HEK293 (cell line): Measurements from ENCODE around the gene AMIGO1.
A peak's percentile ranks its signal among the peaks of the same experiment; 100 is the strongest.

Experiments used
- PRDM1 ChIP-seq: fragments of 450-650 bp; formaldehyde crosslinking; IDR thresholded peaks from 2 replicates; pipeline ENCODE4; 2016; ENCODE audit warnings: missing biosample characterization, missing genetic modification characterization
- SP7 ChIP-seq: fragments of 450-650 bp; formaldehyde crosslinking; IDR thresholded peaks from 2 replicates; pipeline ENCODE4 v1.5.1; 2016; ENCODE audit warnings: missing biosample characterization, missing genetic modification characterization
- YY1 ChIP-seq: fragments of 450-650 bp; formaldehyde crosslinking; IDR thresholded peaks from 2 replicates; pipeline ENCODE4 v1.5.1; 2018; ENCODE audit warnings: missing biosample characterization, missing genetic modification characterization
- YY2 ChIP-seq: fragments of 450-650 bp; formaldehyde crosslinking; IDR thresholded peaks from 2 replicates; pipeline ENCODE4 v1.5.1; 2016; ENCODE audit warnings: missing biosample characterization, missing genetic modification characterization
- ZBTB17 ChIP-seq: fragments of 450-650 bp; formaldehyde crosslinking; IDR thresholded peaks from 2 replicates; pipeline ENCODE4 v1.5.1; 2016; ENCODE audit warnings: missing biosample characterization, missing genetic modification characterization
- ZFHX2 ChIP-seq: fragments of 450-650 bp; formaldehyde crosslinking; conservative IDR thresholded peaks from 2 replicates; pipeline ENCODE4 v1.5.1; 2016; ENCODE audit warnings: missing biosample characterization, missing genetic modification characterization
- ZNF16 ChIP-seq: fragments of 450-650 bp; formaldehyde crosslinking; IDR thresholded peaks from 2 replicates; pipeline ENCODE4 v1.5.1; 2016; ENCODE audit warnings: low read depth, missing biosample characterization, missing genetic modification characterization
- ZNF19 ChIP-seq: fragments of 450-650 bp; formaldehyde crosslinking; IDR thresholded peaks from 2 replicates; pipeline ENCODE4; 2016; ENCODE audit warnings: missing biosample characterization, missing genetic modification characterization, low read depth
- ZNF335 ChIP-seq: fragments of 450-650 bp; formaldehyde crosslinking; conservative IDR thresholded peaks from 2 replicates; pipeline ENCODE4 v1.5.1; 2016; ENCODE audit warnings: missing biosample characterization, missing genetic modification characterization
- ZNF561 ChIP-seq: fragments of 450-650 bp; IDR thresholded peaks from 2 replicates; pipeline ENCODE4 v1.5.1; 2018; ENCODE audit warnings: missing biosample characterization, missing genetic modification characterization, borderline replicate concordance
- ZNF660 ChIP-seq: fragments of 450-650 bp; IDR thresholded peaks from 2 replicates; pipeline ENCODE4 v1.5.1; 2018; ENCODE audit warnings: missing biosample characterization, mild to moderate bottlenecking, missing genetic modification characterization
- TF ChIP-seq, protein P1 (sequence below): fragments of 450-650 bp; formaldehyde crosslinking; IDR thresholded peaks from 2 replicates; pipeline ENCODE4 v1.5.1; 2016; ENCODE audit warnings: missing biosample characterization, missing genetic modification characterization
- TF ChIP-seq, protein P2 (sequence below): fragments of 450-650 bp; formaldehyde crosslinking; IDR thresholded peaks from 2 replicates; pipeline ENCODE4 v1.5.1; 2016; ENCODE audit warnings: missing biosample characterization, missing genetic modification characterization
- TF ChIP-seq, protein P3 (sequence below): fragments of 450-650 bp; formaldehyde crosslinking; conservative IDR thresholded peaks from 2 replicates; pipeline ENCODE4 v1.5.1; 2016; ENCODE audit warnings: low read depth, missing biosample characterization, missing genetic modification characterization
- TF ChIP-seq, protein P4 (sequence below): fragments of 450-650 bp; formaldehyde crosslinking; IDR thresholded peaks from 2 replicates; pipeline ENCODE4 v1.5.1; 2016; ENCODE audit warnings: missing biosample characterization, missing genetic modification characterization
- TF ChIP-seq, protein P5 (sequence below): fragments of 450-650 bp; formaldehyde crosslinking; IDR thresholded peaks from 2 replicates; pipeline ENCODE4 v1.5.1; 2017; ENCODE audit warnings: missing biosample characterization, missing genetic modification characterization
- TF ChIP-seq, protein P6 (sequence below): fragments of 450-650 bp; formaldehyde crosslinking; IDR thresholded peaks from 2 replicates; pipeline ENCODE4 v1.5.1; 2016; ENCODE audit warnings: missing biosample characterization, missing genetic modification characterization

Gene AMIGO1

DNA sequence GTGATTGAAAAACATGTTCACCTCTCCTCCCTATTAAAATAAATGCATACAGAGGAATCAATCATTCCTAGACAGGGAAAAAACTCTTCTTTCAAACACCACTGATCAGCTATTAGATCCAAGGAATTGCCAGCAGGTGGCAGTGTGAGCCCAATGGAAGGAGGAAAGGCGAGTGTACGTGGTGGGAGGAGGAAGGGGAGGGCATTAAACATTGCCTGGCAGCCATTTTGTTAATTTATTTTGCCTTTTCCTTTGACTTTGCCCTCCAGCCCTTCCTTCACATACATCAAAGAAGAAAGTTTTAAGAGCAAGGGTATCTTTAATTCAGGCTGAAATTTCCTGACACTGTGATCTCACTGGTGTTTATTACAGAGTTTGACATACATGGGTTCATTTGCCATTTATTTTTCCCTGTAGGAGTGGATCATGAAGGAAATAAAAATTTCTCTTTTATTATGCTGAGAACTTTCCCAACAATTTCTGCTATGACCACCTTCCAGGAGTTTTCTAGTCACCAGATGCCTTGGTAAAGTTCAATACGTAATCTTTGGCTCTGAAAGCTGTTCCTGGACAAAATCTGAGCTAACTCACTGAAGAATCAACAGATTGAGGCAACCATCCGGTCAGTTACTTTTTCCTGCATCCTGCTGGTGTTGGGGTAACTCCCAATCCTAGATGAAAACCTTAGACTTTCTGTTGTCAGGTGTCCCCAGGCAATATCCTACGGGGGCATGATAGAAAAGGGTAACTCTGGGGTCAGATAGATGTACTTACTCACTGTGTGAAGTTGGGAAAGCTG lies 37.0 kb upstream of the AMIGO1 start (continued):
- TF ChIP-seq, protein P1, sequence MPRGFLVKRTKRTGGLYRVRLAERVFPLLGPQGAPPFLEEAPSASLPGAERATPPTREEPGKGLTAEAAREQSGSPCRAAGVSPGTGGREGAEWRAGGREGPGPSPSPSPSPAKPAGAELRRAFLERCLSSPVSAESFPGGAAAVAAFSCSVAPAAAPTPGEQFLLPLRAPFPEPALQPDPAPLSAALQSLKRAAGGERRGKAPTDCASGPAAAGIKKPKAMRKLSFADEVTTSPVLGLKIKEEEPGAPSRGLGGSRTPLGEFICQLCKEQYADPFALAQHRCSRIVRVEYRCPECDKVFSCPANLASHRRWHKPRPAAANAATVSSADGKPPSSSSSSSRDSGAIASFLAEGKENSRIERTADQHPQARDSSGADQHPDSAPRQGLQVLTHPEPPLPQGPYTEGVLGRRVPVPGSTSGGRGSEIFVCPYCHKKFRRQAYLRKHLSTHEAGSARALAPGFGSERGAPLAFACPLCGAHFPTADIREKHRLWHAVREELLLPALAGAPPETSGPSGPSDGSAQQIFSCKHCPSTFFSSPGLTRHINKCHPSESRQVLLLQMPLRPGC (tag by site-specific recombination), result no peak
- TF ChIP-seq YY1 (tag by site-specific recombination), result peak; percentile 75
- TF ChIP-seq, protein P2, sequence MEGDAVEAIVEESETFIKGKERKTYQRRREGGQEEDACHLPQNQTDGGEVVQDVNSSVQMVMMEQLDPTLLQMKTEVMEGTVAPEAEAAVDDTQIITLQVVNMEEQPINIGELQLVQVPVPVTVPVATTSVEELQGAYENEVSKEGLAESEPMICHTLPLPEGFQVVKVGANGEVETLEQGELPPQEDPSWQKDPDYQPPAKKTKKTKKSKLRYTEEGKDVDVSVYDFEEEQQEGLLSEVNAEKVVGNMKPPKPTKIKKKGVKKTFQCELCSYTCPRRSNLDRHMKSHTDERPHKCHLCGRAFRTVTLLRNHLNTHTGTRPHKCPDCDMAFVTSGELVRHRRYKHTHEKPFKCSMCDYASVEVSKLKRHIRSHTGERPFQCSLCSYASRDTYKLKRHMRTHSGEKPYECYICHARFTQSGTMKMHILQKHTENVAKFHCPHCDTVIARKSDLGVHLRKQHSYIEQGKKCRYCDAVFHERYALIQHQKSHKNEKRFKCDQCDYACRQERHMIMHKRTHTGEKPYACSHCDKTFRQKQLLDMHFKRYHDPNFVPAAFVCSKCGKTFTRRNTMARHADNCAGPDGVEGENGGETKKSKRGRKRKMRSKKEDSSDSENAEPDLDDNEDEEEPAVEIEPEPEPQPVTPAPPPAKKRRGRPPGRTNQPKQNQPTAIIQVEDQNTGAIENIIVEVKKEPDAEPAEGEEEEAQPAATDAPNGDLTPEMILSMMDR (tag by site-specific recombination), result peak; percentile 78
- peak; percentile 54 for TF ChIP-seq ZBTB17 (tag by site-specific recombination)
- TF ChIP-seq, protein P3, sequence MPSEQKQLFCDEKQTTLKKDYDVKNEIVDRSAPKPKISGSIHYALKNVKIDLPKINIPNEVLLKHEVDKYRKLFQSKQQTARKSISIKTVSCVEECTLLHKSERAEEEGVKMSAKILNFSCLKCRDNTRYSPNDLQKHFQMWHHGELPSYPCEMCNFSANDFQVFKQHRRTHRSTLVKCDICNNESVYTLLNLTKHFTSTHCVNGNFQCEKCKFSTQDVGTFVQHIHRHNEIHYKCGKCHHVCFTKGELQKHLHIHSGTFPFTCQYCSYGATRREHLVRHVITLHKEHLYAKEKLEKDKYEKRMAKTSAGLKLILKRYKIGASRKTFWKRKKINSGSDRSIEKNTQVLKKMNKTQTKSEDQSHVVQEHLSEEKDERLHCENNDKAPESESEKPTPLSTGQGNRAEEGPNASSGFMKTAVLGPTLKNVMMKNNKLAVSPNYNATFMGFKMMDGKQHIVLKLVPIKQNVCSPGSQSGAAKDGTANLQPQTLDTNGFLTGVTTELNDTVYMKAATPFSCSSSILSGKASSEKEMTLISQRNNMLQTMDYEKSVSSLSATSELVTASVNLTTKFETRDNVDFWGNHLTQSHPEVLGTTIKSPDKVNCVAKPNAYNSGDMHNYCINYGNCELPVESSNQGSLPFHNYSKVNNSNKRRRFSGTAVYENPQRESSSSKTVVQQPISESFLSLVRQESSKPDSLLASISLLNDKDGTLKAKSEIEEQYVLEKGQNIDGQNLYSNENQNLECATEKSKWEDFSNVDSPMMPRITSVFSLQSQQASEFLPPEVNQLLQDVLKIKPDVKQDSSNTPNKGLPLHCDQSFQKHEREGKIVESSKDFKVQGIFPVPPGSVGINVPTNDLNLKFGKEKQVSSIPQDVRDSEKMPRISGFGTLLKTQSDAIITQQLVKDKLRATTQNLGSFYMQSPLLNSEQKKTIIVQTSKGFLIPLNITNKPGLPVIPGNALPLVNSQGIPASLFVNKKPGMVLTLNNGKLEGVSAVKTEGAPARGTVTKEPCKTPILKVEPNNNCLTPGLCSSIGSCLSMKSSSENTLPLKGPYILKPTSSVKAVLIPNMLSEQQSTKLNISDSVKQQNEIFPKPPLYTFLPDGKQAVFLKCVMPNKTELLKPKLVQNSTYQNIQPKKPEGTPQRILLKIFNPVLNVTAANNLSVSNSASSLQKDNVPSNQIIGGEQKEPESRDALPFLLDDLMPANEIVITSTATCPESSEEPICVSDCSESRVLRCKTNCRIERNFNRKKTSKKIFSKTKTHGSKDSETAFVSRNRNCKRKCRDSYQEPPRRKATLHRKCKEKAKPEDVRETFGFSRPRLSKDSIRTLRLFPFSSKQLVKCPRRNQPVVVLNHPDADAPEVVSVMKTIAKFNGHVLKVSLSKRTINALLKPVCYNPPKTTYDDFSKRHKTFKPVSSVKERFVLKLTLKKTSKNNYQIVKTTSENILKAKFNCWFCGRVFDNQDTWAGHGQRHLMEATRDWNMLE (tag by site-specific recombination), result peak; percentile 54; the same call in 1 of the 2 replicates
- TF ChIP-seq, protein P4, sequence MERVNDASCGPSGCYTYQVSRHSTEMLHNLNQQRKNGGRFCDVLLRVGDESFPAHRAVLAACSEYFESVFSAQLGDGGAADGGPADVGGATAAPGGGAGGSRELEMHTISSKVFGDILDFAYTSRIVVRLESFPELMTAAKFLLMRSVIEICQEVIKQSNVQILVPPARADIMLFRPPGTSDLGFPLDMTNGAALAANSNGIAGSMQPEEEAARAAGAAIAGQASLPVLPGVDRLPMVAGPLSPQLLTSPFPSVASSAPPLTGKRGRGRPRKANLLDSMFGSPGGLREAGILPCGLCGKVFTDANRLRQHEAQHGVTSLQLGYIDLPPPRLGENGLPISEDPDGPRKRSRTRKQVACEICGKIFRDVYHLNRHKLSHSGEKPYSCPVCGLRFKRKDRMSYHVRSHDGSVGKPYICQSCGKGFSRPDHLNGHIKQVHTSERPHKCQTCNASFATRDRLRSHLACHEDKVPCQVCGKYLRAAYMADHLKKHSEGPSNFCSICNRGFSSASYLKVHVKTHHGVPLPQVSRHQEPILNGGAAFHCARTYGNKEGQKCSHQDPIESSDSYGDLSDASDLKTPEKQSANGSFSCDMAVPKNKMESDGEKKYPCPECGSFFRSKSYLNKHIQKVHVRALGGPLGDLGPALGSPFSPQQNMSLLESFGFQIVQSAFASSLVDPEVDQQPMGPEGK (tag by site-specific recombination), result peak; percentile 56
- TF ChIP-seq, protein P5, sequence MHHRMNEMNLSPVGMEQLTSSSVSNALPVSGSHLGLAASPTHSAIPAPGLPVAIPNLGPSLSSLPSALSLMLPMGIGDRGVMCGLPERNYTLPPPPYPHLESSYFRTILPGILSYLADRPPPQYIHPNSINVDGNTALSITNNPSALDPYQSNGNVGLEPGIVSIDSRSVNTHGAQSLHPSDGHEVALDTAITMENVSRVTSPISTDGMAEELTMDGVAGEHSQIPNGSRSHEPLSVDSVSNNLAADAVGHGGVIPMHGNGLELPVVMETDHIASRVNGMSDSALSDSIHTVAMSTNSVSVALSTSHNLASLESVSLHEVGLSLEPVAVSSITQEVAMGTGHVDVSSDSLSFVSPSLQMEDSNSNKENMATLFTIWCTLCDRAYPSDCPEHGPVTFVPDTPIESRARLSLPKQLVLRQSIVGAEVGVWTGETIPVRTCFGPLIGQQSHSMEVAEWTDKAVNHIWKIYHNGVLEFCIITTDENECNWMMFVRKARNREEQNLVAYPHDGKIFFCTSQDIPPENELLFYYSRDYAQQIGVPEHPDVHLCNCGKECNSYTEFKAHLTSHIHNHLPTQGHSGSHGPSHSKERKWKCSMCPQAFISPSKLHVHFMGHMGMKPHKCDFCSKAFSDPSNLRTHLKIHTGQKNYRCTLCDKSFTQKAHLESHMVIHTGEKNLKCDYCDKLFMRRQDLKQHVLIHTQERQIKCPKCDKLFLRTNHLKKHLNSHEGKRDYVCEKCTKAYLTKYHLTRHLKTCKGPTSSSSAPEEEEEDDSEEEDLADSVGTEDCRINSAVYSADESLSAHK (tag by site-specific recombination), result no peak
- TF ChIP-seq ZNF19 (tag by site-specific recombination), result no peak
- no peak; the same call in 1 of the 2 replicates for TF ChIP-seq ZNF335
- 0 out of 2 replicates have a peak, but pooled peaks have one; percentile 24 for TF ChIP-seq SP7
- TF ChIP-seq, protein P6, sequence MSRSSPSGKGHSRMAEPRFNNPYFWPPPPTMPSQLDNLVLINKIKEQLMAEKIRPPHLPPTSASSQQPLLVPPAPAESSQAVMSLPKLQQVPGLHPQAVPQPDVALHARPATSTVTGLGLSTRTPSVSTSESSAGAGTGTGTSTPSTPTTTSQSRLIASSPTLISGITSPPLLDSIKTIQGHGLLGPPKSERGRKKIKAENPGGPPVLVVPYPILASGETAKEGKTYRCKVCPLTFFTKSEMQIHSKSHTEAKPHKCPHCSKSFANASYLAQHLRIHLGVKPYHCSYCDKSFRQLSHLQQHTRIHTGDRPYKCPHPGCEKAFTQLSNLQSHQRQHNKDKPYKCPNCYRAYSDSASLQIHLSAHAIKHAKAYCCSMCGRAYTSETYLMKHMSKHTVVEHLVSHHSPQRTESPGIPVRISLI, result peak; percentile 34; the same call in 1 of the 2 replicates
- TF ChIP-seq ZFHX2 (tag by site-specific recombination), result peak; percentile 61
- TF ChIP-seq YY2 (tag by site-specific recombination), result 0 out of 2 replicates have a peak, but pooled peaks have one; percentile 38
- peak; percentile 59; the same call in 1 of the 2 replicates for TF ChIP-seq PRDM1
- TF ChIP-seq ZNF561 (tag by site-specific recombination), result peak; percentile 36; the same call in 1 of the 2 replicates
- TF ChIP-seq ZNF16 (tag by site-specific recombination), result no peak
- TF ChIP-seq ZNF660 (tag by site-specific recombination), result peak; percentile 64
